HG02588 (cell line): Measurements from ENCODE around the gene OLIG3.

Experiments
- ATAC-seq: cut with Tn5 transposase; IDR thresholded peaks from one replicate; pipeline ENCODE4 v1.9.1; 2021; ENCODE audit warnings: mild to moderate bottlenecking, moderate library complexity; ENCODE audit not compliant: unreplicated experiment

The OLIG3 gene

GRCh38 chr6:137471986-137472385, 22.2 kb downstream of the OLIG3 start:
- no peak for ATAC-seq

DNA sequence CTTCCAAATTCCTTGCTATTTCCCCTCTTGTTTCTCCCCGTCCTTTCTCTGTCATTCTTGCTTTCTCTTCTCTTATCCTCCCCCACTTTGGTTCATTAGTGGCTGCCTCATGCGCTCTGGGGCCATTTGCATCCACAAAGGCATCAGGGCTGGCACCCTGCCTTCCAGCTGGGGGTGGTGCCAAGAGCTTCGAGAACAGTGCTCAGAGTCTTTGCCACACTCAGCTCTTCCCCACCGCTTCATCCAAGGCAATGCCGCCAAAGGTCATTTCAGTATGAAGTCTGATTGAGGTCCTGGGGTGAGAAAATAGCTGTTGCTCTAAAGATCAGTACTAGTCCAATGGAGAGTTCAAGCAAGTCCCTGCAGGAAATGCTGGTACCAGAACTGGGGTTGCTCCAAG, 22.7 kb downstream of the OLIG3 start:
- ATAC-seq: no peak

DNA sequence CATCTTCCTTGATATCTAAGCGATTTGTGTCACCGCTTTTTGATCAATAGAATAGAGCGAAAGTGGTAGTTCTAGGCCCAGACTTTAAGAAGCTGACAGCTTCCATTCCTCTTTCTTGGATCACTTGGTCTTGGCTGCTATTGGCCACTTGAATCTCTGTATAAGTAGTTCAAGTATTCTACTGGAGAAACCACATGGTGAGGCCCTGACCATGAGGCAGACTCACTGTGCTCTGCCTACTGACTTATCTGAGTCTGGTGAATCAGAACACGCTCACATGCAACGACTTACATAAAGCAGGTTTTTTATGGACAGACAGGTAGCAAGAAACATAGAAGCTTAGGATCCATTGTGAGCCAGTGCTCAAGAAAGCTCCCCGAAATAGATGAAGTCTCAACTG, 27.0 kb downstream of the OLIG3 start:
- no peak for ATAC-seq

GRCh38 chr6:137465378-137466009, 28.7 kb downstream of the OLIG3 start:
- no peak for ATAC-seq

- no peak for ATAC-seq
These were observed 41.8 kb downstream of the OLIG3 start for GRCh38 chr6:137452333-137452894.

GRCh38 chr6:137443901-137444300, 50.3 kb downstream of the OLIG3 start:
- ATAC-seq: no peak
